ENCODE data around the gene ANKRD27. TPM values are rescaled to one million over a fixed set of nuclear protein-coding genes. Genes with fewer than 3 reads are reported as not detected.
"Not testable (repeated sequence)": the region's sequence is repeated elsewhere in the genome, so short reads cannot be mapped to it uniquely, and the experiment has no call there.

Gene ANKRD27
- total RNA-seq, 1 donor from 2014 or later: 20.8 TPM

- H3K4me3 ChIP-seq (ENCODE audit: insufficient read depth, low read depth, low read length): no peak overlapping the region
- Mint-ChIP-seq H3K4me3 (ENCODE audit: unreplicated experiment) (no peak overlapping the region), H3K36me3 (ENCODE audit: low read depth, unreplicated experiment) (no peaks in the 10 kb centered on the region), H3K27ac (ENCODE audit: unreplicated experiment) (no peak overlapping the region), H3K27me3 (ENCODE audit: low read depth, unreplicated experiment) (no peaks in the 10 kb centered on the region), H3K4me1 (ENCODE audit: low read depth, unreplicated experiment) (no peaks in the 10 kb centered on the region), H3K9me3 (ENCODE audit: unreplicated experiment) (no peaks in the 10 kb centered on the region)
- no peaks in the 10 kb centered on the region for H3K9me3 ChIP-seq (ENCODE audit: insufficient read depth, low read depth, low read length)
- H2AFZ ChIP-seq (ENCODE audit: low read depth, low read length): no peak overlapping the region
- no peaks in the 10 kb centered on the region for H3K79me2 ChIP-seq (ENCODE audit: insufficient read depth, low read length)
- H3K27me3 ChIP-seq (ENCODE audit: insufficient read depth, low read length): no peaks in the 10 kb centered on the region
- DNase-seq (ENCODE audit: low read depth) (no peak), FAIRE-seq (no peak)
- TF ChIP-seq EZH2 (IDR thresholded peaks at IDR 0.05; ENCODE audit: insufficient read depth, low read length) (no peak), CTCF (IDR thresholded peaks at IDR 0.05; ENCODE audit: insufficient read depth, low read depth, low read length) (no peak)
- no peaks in the 10 kb centered on the region for H4K20me1 ChIP-seq (ENCODE audit: insufficient read depth, low read length)
- H3K27ac ChIP-seq (ENCODE audit: low read depth, low read length): no peak overlapping the region
- H3K4me2 ChIP-seq (ENCODE audit: low read length): no peak overlapping the region
- no peaks in the 10 kb centered on the region for H3K4me1 ChIP-seq (ENCODE audit: insufficient read depth, low read length)
- H3K9ac ChIP-seq (ENCODE audit: low read length): no peak overlapping the region
- no peaks in the 10 kb centered on the region for H3K36me3 ChIP-seq (ENCODE audit: insufficient read depth, low read length)
Measured at GRCh38 chr19:32717496-32717895, 42.5 kb upstream of the ANKRD27 start.

GRCh38 chr19:32716203-32716602, 41.2 kb upstream of the ANKRD27 start:
- not testable (repeated sequence) for H3K79me2 ChIP-seq (ENCODE audit: insufficient read depth, low read length); H3K4me1 ChIP-seq (ENCODE audit: insufficient read depth, low read length); DNase-seq (ENCODE audit: low read depth); H3K27ac Mint-ChIP-seq (ENCODE audit: unreplicated experiment); H3K4me2 ChIP-seq (ENCODE audit: low read length); H3K4me1 Mint-ChIP-seq (ENCODE audit: low read depth, unreplicated experiment); H3K9me3 ChIP-seq (ENCODE audit: insufficient read depth, low read depth, low read length); H4K20me1 ChIP-seq (ENCODE audit: insufficient read depth, low read length); H3K9ac ChIP-seq (ENCODE audit: low read length); H3K27me3 ChIP-seq (ENCODE audit: insufficient read depth, low read length); H3K4me3 Mint-ChIP-seq (ENCODE audit: unreplicated experiment); H3K27me3 Mint-ChIP-seq (ENCODE audit: low read depth, unreplicated experiment); H2AFZ ChIP-seq (ENCODE audit: low read depth, low read length); H3K36me3 ChIP-seq (ENCODE audit: insufficient read depth, low read length); H3K4me3 ChIP-seq (ENCODE audit: insufficient read depth, low read depth, low read length); H3K27ac ChIP-seq (ENCODE audit: low read depth, low read length); H3K36me3 Mint-ChIP-seq (ENCODE audit: low read depth, unreplicated experiment); FAIRE-seq; H3K9me3 Mint-ChIP-seq (ENCODE audit: unreplicated experiment)

GRCh38 chr19:32711747-32712146, 36.8 kb upstream of the ANKRD27 start:
- Histone ChIP-seq H3K79me2 (ENCODE audit: insufficient read depth, low read length) (peaks cover 9% of the 10 kb centered on the region), H3K4me1 (ENCODE audit: insufficient read depth, low read length) (no peaks in the 10 kb centered on the region), H3K9ac (ENCODE audit: low read length) (no peak overlapping the region), H3K36me3 (ENCODE audit: insufficient read depth, low read length) (peaks cover 3% of the 10 kb centered on the region), H4K20me1 (ENCODE audit: insufficient read depth, low read length) (peaks cover 14% of the 10 kb centered on the region), H3K4me3 (ENCODE audit: insufficient read depth, low read depth, low read length) (no peak overlapping the region), H2AFZ (ENCODE audit: low read depth, low read length) (no peak overlapping the region), H3K9me3 (ENCODE audit: insufficient read depth, low read depth, low read length) (no peaks in the 10 kb centered on the region), H3K27me3 (ENCODE audit: insufficient read depth, low read length) (no peaks in the 10 kb centered on the region), H3K27ac (ENCODE audit: low read depth, low read length) (no peak overlapping the region), H3K4me2 (ENCODE audit: low read length) (no peak overlapping the region)
- DNase-seq (ENCODE audit: low read depth) (no peak), FAIRE-seq (no peak)
- Mint-ChIP-seq H3K4me3 (ENCODE audit: unreplicated experiment) (no peak overlapping the region), H3K4me1 (ENCODE audit: low read depth, unreplicated experiment) (no peaks in the 10 kb centered on the region), H3K36me3 (ENCODE audit: low read depth, unreplicated experiment) (peaks cover 3% of the 10 kb centered on the region), H3K27ac (ENCODE audit: unreplicated experiment) (no peak overlapping the region), H3K27me3 (ENCODE audit: low read depth, unreplicated experiment) (no peaks in the 10 kb centered on the region), H3K9me3 (ENCODE audit: unreplicated experiment) (no peaks in the 10 kb centered on the region)
- no peak for TF ChIP-seq CTCF (IDR thresholded peaks at IDR 0.05; ENCODE audit: insufficient read depth, low read depth, low read length)
- TF ChIP-seq EZH2 (IDR thresholded peaks at IDR 0.05; ENCODE audit: insufficient read depth, low read length): no peak

All from astrocyte (in vitro differentiated cells and primary cell).